GM19240 (cell line): ENCODE data around the gene ELAVL1.
A peak's percentile ranks its signal among the peaks of the same experiment; 100 is the strongest.
"Not testable (repeated sequence)": the region's sequence is repeated elsewhere in the genome, so short reads cannot be mapped to it uniquely, and the experiment has no call there.

Experiments used
- DNase-seq: peaks from one replicate; pipeline ENCODE4 v3.0.0; 2011; ENCODE audit warnings: low spot score; ENCODE audit not compliant: insufficient read length

The ELAVL1 gene

DNA sequence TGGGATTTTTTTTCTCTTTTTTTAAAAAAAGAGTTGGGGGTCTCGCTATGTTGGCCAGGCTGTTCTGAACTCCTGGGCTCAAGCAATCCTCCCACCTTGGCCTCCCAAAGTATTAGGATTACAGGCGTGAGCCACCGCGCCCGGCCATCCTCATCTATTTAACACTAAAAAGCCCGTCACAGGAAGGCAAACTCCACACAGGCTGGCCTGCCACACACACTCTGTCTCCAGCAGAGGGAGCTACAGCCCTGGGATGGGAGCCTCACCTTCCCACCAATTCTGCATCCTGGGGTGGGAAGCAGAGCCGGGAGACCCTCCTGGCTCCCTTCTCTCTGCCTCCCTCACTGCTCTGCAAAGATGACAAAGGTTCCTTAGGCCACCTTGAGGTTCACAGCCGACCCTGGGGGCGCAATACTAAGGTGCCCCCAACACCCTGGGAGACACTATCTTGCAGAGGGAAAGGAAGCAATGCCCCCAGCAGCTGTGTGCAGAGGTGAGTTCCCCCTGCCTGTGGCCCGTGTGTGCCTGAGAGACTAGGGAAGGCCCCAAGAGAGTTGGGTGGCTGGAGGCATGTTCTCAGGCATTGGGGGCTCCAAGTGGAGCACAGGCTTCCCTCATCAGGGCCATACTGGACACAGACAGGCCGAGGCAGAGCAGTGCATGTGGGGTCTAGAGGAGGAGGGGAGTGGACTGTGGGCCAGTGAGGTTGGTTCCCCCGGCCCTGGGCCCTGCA is 34.6 kb downstream of the ELAVL1 start:
- no peak for DNase-seq

DNA sequence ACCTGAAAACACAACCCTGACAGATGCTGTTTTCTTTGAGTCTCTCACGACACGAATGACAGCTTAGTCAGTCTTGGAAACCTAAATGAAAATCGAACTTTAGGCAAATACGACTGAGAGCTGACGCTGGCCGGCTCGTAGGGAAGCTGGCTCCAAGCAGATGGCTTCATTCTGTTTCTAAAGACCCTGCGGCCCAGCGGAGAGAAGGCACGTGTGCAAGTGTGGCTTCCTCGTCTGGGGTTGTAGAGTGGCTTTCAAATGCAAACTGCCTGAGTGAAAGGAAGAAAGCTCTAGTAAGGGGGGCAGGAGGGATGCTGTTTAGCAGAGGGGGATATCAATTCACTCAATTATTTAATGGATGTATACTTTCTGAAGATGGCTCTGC is 35.9 kb downstream of the ELAVL1 start:
- no peak for DNase-seq

DNA sequence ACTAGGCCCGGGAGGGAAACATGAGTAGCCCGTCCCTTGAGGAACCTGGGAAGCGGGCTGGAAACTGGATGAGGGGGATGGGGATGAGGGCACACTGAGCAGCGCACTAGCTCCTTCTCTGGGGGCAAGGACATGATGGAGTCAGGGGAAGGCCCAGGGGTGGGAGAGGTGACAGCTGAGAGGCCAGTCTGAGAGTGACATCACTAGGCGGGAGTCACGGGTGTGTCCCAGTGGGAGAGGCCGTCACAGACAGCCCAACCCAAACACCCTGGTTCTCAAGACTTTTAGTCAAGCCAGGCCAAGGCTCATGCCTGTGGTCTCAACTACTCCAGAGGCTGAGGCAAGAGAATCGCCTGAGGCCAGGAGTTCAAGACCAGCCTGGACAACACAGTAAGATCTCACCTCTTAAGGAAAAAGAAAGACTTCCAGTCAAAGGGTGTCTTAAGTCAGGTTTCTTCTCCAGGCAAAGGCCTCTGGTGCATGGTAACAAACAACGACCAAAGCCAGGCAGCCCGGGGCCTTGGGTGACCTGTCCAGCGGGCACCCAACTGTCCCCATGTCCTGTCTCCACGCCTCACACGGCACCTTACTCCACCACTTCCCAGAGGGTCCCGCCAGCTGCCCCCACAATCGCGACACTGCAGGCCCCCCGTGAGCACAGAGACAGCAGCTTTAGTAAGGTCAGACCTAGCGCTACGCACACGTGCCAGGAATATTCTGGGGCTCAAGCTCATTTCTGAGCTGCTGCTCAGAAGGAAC is 36.5 kb downstream of the ELAVL1 start:
- no peak for DNase-seq

GRCh38 chr19:7968008-7968795 is 37.2 kb downstream of the ELAVL1 start:
- no peak for DNase-seq

- no peak for DNase-seq
These were observed 39.3 kb downstream of the ELAVL1 start for GRCh38 chr19:7965921-7966665.

DNA sequence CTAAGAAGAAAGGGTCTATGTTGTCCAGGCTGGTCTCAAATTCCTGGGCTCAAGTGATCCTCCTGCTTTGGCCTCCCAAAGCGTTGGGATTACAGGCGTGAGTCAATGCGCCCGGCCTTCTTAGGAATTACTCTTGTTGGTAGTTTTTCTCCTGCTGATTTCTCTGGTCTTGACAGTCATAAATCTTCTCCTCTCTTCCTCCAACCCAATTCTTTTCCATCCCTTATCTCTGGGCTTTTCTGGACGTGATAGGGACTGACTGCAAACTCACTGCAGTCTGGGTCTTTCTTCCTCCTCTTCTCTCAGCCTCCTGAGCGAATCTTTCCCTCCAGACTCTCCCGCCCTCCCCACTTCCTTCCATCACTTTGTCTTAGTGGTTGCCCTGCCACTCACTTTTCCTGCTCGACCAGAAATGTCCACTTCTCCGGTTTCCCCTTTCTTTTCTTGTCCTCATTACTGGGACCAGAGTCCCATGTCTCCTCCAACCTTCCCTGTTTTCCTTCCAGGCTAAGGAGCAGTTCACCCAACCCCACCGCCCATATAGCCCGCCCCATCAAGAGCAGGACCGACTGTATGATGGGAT is 40.1 kb downstream of the ELAVL1 start:
- DNase-seq = no peak

GRCh38 chr19:7963566-7963965 is 41.9 kb downstream of the ELAVL1 start:
- DNase-seq = no peak

- DNase-seq = no peak
These were observed 42.7 kb downstream of the ELAVL1 start for GRCh38 chr19:7962644-7963268.

DNA sequence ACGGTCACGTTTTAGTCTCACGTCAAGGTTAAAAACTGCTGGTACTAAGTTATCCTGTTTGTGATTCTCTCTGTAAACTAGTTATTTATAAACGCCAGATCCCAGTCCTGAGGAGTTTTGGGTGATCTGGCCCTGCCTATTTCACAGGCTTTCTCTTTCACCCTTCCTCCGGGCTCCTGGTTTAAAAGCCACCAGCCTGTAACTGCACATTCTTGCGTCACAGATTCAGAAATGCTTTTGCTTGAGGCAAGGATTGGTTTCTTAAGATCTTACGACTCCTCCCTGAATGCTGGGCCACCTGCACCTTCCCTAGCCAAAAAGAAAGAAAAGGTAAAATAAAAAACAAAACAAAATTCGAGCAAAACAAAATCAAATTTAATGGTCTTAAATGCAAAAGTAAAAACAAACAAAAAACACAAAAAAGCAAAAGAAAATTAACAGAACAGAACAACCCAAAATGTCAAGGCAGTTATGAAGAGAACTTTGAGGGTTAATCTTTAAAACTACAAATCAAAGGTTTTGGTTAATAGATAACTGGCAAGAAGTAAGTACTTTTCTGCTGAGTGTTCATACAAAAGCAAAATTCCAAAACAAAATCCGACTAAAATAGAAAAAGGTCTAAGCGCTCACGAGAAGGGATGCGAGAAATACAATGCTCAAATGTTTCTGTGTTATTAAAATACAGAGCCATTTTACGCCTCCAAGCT is 43.4 kb downstream of the ELAVL1 start:
- no peak for DNase-seq

- not testable (repeated sequence) for DNase-seq
These were observed 44.4 kb downstream of the ELAVL1 start for GRCh38 chr19:7961082-7961481.

GRCh38 chr19:7959211-7959610 is 46.2 kb downstream of the ELAVL1 start:
- DNase-seq = no peak

GRCh38 chr19:7955696-7956095 is 49.7 kb downstream of the ELAVL1 start:
- no peak for DNase-seq

- DNase-seq = no peak
These were observed 51.9 kb downstream of the ELAVL1 start for GRCh38 chr19:7953576-7953975.

- DNase-seq = no peak
These were observed 52.4 kb downstream of the ELAVL1 start for GRCh38 chr19:7953060-7953459.

DNA sequence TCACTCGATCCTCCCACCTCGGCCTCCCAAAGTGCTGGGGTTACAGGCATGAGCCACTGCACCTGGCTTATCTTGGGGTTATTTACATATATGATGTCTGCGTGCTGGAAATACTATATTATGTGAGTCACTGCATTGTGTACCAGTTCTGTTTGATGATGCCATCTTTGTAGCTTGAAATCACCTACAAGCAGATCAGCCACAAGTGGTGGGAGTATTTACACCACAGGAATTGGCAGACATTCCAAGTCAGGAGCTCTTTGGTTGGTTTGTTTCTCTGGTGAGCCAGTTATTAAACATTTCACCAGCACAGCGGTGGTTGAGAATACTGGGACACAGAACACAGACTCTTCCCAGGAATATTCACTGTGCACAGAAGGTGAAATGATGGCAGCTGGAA is 57.5 kb downstream of the ELAVL1 start:
- no peak for DNase-seq

DNA sequence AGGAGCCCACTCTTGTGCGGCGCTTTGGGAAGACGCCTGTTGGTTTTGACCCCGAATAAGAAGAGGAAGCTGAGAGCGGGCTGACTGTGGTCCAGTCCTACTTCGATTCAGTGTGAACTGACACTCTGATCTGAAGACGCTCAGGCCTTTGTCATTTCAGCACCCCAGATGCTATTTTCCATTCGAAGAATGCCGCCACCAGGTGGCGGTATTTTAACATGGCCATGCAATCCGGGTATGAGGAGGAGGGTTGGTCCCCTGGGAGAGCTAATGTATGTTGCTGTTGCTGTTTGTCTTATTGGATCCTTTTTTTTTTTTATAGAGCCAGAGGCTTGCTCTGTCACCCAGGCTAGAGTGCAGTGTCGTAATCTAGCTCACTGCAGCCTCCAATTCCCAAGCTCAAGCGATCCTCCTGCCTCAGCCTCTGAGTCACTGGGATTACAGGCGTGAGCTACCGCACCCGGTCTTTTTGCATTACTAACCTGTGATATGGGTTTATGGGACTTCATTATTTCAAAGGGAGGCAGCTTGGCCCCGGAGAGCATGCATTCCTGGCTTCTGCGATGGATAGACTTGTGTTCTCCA is 61.2 kb downstream of the ELAVL1 start:
- DNase-seq = peak; percentile 60

GRCh38 chr19:7943444-7944176 is 61.8 kb downstream of the ELAVL1 start, which contains the start of gene TIMM44:
Gene TIMM44, minus strand, starts transcription at chr19:7943666. Its CDS starts 15 bp downstream, at chr19:7943651.
- peak; percentile 95 for DNase-seq

DNA sequence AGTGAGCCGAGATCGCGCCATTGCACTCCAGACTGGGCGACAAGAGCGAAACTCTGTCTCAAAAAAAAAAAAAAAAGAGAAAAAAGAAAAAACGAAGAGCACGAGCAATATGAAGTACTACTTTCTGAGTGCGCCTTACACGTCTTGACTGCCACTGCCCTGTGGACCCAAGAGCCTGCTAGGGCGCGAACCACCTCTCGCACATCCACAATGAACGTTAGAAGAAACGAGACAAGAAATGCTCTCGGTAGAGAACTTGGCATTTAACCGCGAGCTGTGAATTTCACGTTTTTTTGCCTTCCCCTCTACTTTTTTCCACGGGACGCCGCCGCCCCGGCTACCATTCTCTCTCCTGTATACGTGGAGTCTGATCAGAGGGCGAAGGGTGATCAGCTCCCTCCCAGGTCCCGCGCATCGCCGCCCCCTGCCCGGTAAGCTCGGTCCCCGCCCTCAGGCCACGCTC is 62.4 kb downstream of the ELAVL1 start:
- DNase-seq = no peak
